ENCODE results near the gene RALGPS1.

Gene RALGPS1

DNA sequence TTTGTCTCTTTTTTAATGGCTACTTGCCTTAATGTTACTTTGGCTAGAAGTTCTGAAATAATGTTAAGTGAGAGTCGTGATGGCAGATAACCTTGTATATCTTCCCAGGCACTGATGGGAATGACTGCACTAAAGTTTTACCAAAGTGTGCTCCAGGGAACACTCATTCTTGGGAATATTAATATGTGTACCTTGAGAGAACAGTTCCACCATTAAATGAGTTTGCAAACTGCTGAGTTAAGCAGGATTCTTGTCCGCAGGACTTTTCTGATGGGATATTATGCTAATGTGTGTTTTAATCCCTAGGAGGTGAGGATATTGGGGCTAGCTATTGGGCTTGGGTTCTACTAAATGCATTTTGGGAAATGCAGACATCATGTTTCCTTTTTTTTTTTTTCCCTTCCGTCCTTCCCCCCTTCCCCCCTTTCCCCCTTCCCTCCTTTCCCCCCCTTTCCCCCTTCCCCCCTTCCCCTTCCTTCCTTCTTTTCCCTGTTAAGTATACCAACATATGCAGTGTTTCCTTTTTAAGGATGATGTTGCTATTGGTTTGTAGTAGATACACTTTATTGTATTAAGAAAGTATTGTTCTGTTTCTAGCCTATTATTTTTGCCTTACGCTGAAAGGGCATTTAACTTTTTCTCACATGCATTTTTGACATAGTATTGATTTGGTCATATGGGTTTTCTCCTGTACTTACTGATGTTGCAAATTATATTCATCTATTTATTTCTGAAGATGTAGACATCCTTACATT is 38.6 kb upstream of the RALGPS1 start:
- Histone ChIP-seq H3K27ac (peak overlapping the region; percentile 63), H3K9me3 (no peaks in the 10 kb centered on the region), H3K36me3 (peaks cover 33% of the 10 kb centered on the region), H3K4me1 (ENCODE audit: control insufficient read depth in 1 of 2, insufficient read depth in 1 of 2, low read depth in 1 of 2, low read length in 1 of 2) (peaks cover 0 to 5% of the 10 kb centered on the region in 2 experiments), H3K27me3 (no peaks in the 10 kb centered on the region), H3K4me3 (ENCODE audit: low read depth in 1 of 2, low read length in 1 of 2) (no peak overlapping the region)
- TF ChIP-seq, protein P1, sequence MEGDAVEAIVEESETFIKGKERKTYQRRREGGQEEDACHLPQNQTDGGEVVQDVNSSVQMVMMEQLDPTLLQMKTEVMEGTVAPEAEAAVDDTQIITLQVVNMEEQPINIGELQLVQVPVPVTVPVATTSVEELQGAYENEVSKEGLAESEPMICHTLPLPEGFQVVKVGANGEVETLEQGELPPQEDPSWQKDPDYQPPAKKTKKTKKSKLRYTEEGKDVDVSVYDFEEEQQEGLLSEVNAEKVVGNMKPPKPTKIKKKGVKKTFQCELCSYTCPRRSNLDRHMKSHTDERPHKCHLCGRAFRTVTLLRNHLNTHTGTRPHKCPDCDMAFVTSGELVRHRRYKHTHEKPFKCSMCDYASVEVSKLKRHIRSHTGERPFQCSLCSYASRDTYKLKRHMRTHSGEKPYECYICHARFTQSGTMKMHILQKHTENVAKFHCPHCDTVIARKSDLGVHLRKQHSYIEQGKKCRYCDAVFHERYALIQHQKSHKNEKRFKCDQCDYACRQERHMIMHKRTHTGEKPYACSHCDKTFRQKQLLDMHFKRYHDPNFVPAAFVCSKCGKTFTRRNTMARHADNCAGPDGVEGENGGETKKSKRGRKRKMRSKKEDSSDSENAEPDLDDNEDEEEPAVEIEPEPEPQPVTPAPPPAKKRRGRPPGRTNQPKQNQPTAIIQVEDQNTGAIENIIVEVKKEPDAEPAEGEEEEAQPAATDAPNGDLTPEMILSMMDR (IDR thresholded peaks at IDR 0.05), result no peak

DNA sequence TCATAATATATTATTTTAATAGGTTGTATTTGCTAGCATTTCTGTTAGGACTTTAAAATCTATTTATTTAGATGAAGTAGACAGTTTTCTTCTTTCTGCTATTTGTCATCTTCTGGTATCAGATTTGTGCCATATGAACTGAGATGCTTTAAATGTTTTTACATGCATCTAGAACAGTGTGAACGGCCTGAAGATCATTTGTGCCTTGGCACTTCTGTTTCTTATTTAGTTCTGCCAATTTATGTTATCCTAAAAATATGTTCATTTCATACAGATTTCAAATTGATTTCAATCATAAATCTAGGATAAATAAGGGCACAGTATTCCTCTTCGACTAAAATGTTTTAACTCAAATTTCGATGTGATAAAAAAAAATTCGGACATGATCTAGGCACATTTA is 38.1 kb upstream of the RALGPS1 start:
- TF ChIP-seq, protein P1 (IDR thresholded peaks at IDR 0.05), result no peak
- no peaks in the 10 kb centered on the region for H3K9me3 ChIP-seq
- H3K36me3 ChIP-seq, result peaks cover 39% of the 10 kb centered on the region
- no peak overlapping the region for H3K4me3 ChIP-seq (ENCODE audit: low read depth in 1 of 2, low read length in 1 of 2)
- H3K27me3 ChIP-seq, result no peaks in the 10 kb centered on the region
- peaks cover 0 to 5% of the 10 kb centered on the region in 2 experiments for H3K4me1 ChIP-seq (ENCODE audit: control insufficient read depth in 1 of 2, insufficient read depth in 1 of 2, low read depth in 1 of 2, low read length in 1 of 2)
- peak overlapping the region; percentile 63 for H3K27ac ChIP-seq

DNA sequence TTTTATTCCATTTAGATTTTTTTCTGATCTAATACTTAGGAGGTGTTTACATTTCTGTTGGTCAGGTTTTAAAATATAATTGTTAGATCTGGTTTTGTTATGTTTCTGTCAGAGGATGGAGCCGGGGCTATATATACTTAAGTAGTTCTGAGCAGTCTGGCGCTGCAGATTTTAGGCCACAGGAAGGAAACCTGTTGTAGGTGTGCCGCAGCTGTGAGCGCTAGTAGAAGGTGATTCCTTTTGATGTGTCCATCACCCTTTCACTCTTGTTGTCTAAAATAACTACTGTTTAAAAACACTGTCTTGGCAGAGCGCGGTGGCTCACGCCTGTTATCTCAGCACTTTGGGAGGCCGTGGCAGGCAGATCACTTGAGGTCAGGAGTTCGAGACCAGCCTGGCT is 37.2 kb upstream of the RALGPS1 start:
- Histone ChIP-seq H3K27me3 (no peaks in the 10 kb centered on the region), H3K4me1 (ENCODE audit: control insufficient read depth in 1 of 2, insufficient read depth in 1 of 2, low read depth in 1 of 2, low read length in 1 of 2) (peaks cover 0 to 5% of the 10 kb centered on the region in 2 experiments), H3K36me3 (peaks cover 48% of the 10 kb centered on the region), H3K27ac (peak overlapping the region; percentile 63), H3K4me3 (ENCODE audit: low read depth in 1 of 2, low read length in 1 of 2) (no peak overlapping the region), H3K9me3 (no peaks in the 10 kb centered on the region)
- TF ChIP-seq, protein P1 (IDR thresholded peaks at IDR 0.05), result no peak

DNA sequence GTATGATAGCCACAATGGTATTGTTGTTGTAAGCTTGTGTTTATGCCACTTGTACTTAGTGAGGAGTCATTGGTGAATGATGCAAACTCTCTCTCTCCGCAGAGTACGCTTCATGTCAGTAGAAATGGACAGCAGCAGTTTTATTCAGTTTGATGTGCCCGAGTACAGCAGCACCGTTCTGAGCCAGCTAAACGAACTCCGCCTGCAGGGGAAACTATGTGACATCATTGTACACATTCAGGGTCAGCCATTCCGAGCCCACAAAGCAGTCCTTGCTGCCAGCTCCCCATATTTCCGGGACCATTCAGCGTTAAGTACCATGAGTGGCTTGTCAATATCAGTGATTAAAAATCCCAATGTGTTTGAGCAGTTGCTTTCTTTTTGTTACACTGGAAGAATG is 35.3 kb upstream of the RALGPS1 start:
- peaks cover 65% of the 10 kb centered on the region for H3K36me3 ChIP-seq
- H3K9me3 ChIP-seq, result no peaks in the 10 kb centered on the region
- no peak overlapping the region for H3K27ac ChIP-seq
- TF ChIP-seq, protein P1 (IDR thresholded peaks at IDR 0.05), result no peak
- no peak overlapping the region for H3K4me3 ChIP-seq (ENCODE audit: low read depth in 1 of 2, low read length in 1 of 2)
- H3K4me1 ChIP-seq (ENCODE audit: control insufficient read depth in 1 of 2, insufficient read depth in 1 of 2, low read depth in 1 of 2, low read length in 1 of 2), result peaks cover 1 to 5% of the 10 kb centered on the region in 2 experiments
- no peaks in the 10 kb centered on the region for H3K27me3 ChIP-seq

DNA sequence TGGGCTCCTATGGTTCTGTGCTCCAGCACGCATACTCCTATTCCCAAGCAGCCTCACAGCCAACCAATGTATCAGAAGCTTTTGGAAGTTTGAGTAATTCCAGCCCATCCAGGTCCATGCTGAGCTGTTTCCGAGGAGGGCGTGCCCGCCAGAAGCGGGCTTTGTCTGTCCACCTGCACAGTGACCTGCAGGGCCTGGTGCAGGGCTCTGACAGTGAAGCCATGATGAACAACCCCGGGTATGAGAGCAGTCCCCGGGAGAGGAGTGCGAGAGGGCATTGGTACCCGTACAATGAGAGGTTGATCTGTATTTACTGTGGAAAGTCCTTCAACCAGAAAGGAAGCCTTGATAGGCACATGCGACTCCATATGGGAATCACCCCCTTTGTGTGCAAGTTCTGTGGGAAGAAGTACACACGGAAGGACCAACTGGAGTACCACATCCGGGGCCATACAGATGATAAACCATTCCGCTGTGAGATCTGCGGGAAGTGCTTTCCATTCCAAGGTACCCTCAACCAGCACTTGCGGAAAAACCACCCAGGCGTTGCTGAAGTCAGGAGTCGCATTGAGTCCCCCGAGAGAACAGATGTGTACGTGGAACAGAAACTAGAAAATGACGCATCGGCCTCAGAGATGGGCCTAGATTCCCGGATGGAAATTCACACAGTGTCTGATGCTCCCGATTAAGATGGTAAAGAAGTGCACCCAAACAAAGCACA is 34.2 kb upstream of the RALGPS1 start:
- Histone ChIP-seq H3K4me3 (ENCODE audit: low read depth in 1 of 2, low read length in 1 of 2) (no peak overlapping the region), H3K36me3 (peaks cover 65% of the 10 kb centered on the region), H3K27me3 (no peaks in the 10 kb centered on the region), H3K27ac (no peak overlapping the region), H3K9me3 (no peaks in the 10 kb centered on the region), H3K4me1 (ENCODE audit: control insufficient read depth in 1 of 2, insufficient read depth in 1 of 2, low read depth in 1 of 2, low read length in 1 of 2) (peaks cover 12 to 15% of the 10 kb centered on the region in 2 experiments)
- TF ChIP-seq, protein P1 (IDR thresholded peaks at IDR 0.05), result no peak
